HG03039 (cell line): Measurements from ENCODE around the gene COG8.

Experiments used
- ATAC-seq: cut with Tn5 transposase; IDR thresholded peaks from one replicate; pipeline ENCODE4 v1.9.1; 2021; ENCODE audit warnings: mild to moderate bottlenecking, moderate library complexity; ENCODE audit not compliant: unreplicated experiment

The COG8 gene

GRCh38 chr16:69348222-69348621 is 8.9 kb upstream of the COG8 start:
- ATAC-seq, result no peak

GRCh38 chr16:69346683-69347082 is 7.3 kb upstream of the COG8 start:
- no peak for ATAC-seq

GRCh38 chr16:69345923-69346322 is 6.6 kb upstream of the COG8 start:
- ATAC-seq, result no peak

GRCh38 chr16:69344171-69344570 is 4.8 kb upstream of the COG8 start:
- ATAC-seq, result no peak

- no peak for ATAC-seq
These were observed 806 bp upstream of the COG8 start for GRCh38 chr16:69340095-69340644.

- no peak for ATAC-seq
These were observed 641 bp downstream of the COG8 start for GRCh38 chr16:69338557-69339288.

- no peak for ATAC-seq
These were observed 4.7 kb downstream of the COG8 start for GRCh38 chr16:69334696-69335095.

- peak; percentile 89 for ATAC-seq
These were observed 8.9 kb downstream of the COG8 start, which contains the start of gene PDF for GRCh38 chr16:69330286-69331109. PDF (minus strand) TSS chr16:69330588; CDS start chr16:69330570, 18 bp downstream.

- ATAC-seq, result peak; percentile 26
These were observed 9.7 kb downstream of the COG8 start for GRCh38 chr16:69329369-69330285.

GRCh38 chr16:69328854-69329316 is 10.5 kb downstream of the COG8 start:
- ATAC-seq, result no peak

GRCh38 chr16:69327585-69328310 is 11.6 kb downstream of the COG8 start:
- no peak for ATAC-seq

GRCh38 chr16:69326172-69326873 is 13.0 kb downstream of the COG8 start:
- no peak for ATAC-seq

- no peak for ATAC-seq
These were observed 13.6 kb downstream of the COG8 start for GRCh38 chr16:69325784-69326171.

- ATAC-seq, result no peak
These were observed 14.6 kb downstream of the COG8 start for GRCh38 chr16:69324585-69325253.

- no peak for ATAC-seq
These were observed 15.3 kb downstream of the COG8 start for GRCh38 chr16:69324013-69324531.

GRCh38 chr16:69323415-69323814 is 15.9 kb downstream of the COG8 start:
- no peak for ATAC-seq

GRCh38 chr16:69322343-69322742 is 17.0 kb downstream of the COG8 start:
- no peak for ATAC-seq

- no peak for ATAC-seq
These were observed 18.3 kb downstream of the COG8 start for GRCh38 chr16:69321080-69321479.

- ATAC-seq, result no peak
These were observed 18.7 kb downstream of the COG8 start for GRCh38 chr16:69320740-69321073.
